GM19455 (cell line): ENCODE measurements around the gene NEIL3.
A peak's percentile ranks its signal among the peaks of the same experiment; 100 is the strongest.

Experiments used
- ATAC-seq: cut with Tn5 transposase; IDR thresholded peaks from one replicate; pipeline ENCODE4 v1.9.1; 2021; ENCODE audit not compliant: unreplicated experiment

The NEIL3 gene

GRCh38 chr4:177367336-177367735, 57.7 kb downstream of the NEIL3 start:
- ATAC-seq = no peak

GRCh38 chr4:177369372-177369771, 59.7 kb downstream of the NEIL3 start:
- no peak for ATAC-seq

GRCh38 chr4:177371461-177371860, 61.8 kb downstream of the NEIL3 start:
- no peak for ATAC-seq

GRCh38 chr4:177374966-177375365, 65.3 kb downstream of the NEIL3 start:
- no peak for ATAC-seq

GRCh38 chr4:177375372-177375771, 65.7 kb downstream of the NEIL3 start:
- ATAC-seq = no peak

GRCh38 chr4:177376024-177376423, 66.3 kb downstream of the NEIL3 start:
- ATAC-seq = no peak

- ATAC-seq = peak; percentile 56
Measured at GRCh38 chr4:177380730-177381287, 71.1 kb downstream of the NEIL3 start.

- no peak for ATAC-seq
Measured at GRCh38 chr4:177381762-177382310, 72.2 kb downstream of the NEIL3 start.

GRCh38 chr4:177384856-177385397, 75.3 kb downstream of the NEIL3 start:
- no peak for ATAC-seq

GRCh38 chr4:177385576-177386277, 76.1 kb downstream of the NEIL3 start:
- no peak for ATAC-seq

GRCh38 chr4:177386278-177386815, 76.7 kb downstream of the NEIL3 start:
- no peak for ATAC-seq

GRCh38 chr4:177391287-177391686, 81.6 kb downstream of the NEIL3 start:
- no peak for ATAC-seq

GRCh38 chr4:177391953-177392352, 82.3 kb downstream of the NEIL3 start:
- no peak for ATAC-seq

GRCh38 chr4:177393236-177393635, 83.6 kb downstream of the NEIL3 start:
- no peak for ATAC-seq

- no peak for ATAC-seq
Measured at GRCh38 chr4:177396352-177396751, 86.7 kb downstream of the NEIL3 start.

GRCh38 chr4:177400030-177400429, 90.4 kb downstream of the NEIL3 start:
- no peak for ATAC-seq

- ATAC-seq = no peak
Measured at GRCh38 chr4:177401658-177402273, 92.1 kb downstream of the NEIL3 start.

GRCh38 chr4:177403746-177404145, 94.1 kb downstream of the NEIL3 start:
- no peak for ATAC-seq

- ATAC-seq = no peak
Measured at GRCh38 chr4:177404342-177404741, 94.7 kb downstream of the NEIL3 start.

GRCh38 chr4:177404986-177405385, 95.3 kb downstream of the NEIL3 start:
- ATAC-seq = no peak

- no peak for ATAC-seq
Measured at GRCh38 chr4:177405508-177405907, 95.8 kb downstream of the NEIL3 start.

- ATAC-seq = no peak
Measured at GRCh38 chr4:177408023-177408422, 98.3 kb downstream of the NEIL3 start.
